M059J (cell line): ENCODE results near the gene GABRP. TPM values are rescaled to one million over a fixed set of nuclear protein-coding genes. Genes with fewer than 3 reads are reported as not detected.
A peak's percentile ranks its signal among the peaks of the same experiment; 100 is the strongest.
"Not testable (repeated sequence)": the region's sequence is repeated elsewhere in the genome, so short reads cannot be mapped to it uniquely, and the experiment has no call there.

Experiments used
- DNase-seq: peaks from one replicate; pipeline ENCODE4 v3.0.0-alpha.2; 2012; ENCODE audit warnings: low read depth
- total RNA-seq: library from RNA; depleted of rRNA; stranded (reverse); fragments of >200 nt; shearing (Covaris generic); gene quantifications from 2 replicates; pipeline ENCODE4 v1.2.3, GENCODE V29; 2014

The GABRP gene
- total RNA-seq, 1 experiment from 2014 or later: not detected

DNA sequence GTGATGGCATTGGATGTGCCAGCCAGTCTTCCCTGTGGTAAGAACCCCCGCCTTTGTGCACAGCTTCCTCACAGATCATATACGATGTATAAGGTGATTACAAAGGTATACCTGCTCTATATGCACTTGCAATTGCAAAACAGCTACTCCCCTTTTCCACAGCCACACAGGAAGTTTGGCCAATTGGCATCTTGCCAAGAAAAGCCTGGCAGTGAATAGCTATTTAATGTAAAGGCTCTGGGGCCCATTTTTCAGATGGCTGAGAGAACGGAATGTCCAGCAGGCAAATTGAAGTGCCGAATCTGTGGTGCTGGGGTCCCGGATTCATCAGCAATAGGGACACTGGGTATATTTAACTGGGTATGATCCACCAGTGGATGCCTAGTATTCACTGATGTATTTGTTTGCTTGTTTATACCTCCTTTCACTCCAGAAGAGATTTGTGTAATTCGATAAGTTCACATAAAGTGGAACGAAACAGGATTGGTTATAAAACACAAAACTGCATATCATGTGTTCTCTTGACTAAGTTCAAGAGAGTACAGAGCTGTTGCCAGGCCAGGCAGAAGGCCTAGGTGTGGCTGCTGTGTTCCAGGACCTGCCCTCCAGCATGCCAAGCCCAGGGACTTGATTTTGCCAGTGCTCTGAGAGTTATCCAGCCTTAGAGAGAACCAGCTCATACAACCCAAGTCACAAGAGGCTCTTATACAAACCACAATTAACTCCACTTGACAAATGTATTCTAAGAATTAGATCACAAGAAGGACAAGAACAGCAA lies 27.7 kb upstream of the GABRP start:
- no peak for DNase-seq

DNA sequence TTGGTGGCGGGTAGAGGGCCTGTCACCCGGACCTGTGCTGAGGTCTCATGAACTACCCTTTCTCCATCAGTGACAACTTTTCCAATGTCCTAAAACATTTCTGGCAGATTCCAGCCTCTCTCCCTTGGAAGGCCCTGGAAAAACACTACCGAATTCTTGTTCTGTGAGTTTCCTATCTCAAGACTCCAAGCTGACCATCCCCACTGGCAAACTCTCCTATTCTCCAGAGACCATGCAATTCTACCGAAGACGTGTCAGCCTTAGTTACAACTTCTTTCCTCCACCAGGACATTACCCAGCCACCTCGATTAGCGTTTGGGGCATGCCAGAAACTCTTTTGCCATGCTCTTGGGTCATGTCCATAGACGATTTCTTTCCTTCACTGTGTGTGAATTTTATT lies 26.8 kb upstream of the GABRP start:
- no peak for DNase-seq

- DNase-seq: no peak
Measured at GRCh38 chr5:170757182-170757601, 26.3 kb upstream of the GABRP start.

DNA sequence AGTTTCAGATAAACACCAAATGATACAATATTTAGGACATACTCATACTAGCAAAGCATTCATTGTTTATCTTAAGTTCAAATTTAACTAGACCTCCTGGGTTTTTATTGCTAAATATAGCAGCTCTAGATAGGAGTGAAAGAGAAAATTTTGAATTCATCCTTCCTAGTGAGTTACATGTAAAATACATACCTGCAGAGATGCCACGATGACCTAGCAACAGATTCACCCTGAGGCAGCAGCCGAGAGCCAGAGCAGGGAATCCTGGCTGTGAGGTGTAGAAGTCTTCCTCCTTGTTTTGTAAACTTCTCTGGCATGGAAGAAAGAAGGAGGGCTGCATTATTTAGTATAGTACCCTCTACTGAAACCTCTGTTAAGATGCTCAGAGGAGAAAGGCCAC lies 25.9 kb upstream of the GABRP start:
- DNase-seq: no peak

- DNase-seq: no peak
Measured at GRCh38 chr5:170758481-170758880, 25.0 kb upstream of the GABRP start.

- no peak for DNase-seq
Measured at GRCh38 chr5:170760113-170760512, 23.4 kb upstream of the GABRP start.

GRCh38 chr5:170761048-170761707 lies 22.3 kb upstream of the GABRP start:
- no peak for DNase-seq

DNA sequence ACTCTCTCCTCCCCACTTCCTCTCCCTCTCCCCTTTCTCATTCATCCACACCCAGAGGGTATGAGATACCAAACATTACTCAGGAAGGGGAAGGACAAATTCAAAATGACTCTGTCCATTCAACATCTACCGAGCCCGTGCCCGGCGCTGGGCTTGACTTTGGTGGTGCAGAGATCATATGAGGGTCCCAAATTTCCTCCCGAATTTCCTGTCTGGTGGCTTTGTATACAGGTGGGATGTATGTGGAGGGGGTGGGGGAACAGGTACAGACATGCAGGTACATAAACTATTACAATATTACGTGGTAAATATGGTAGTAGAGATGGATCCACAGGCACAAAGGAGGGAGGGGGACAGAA lies 21.8 kb upstream of the GABRP start:
- no peak for DNase-seq

GRCh38 chr5:170762298-170762697 lies 21.2 kb upstream of the GABRP start:
- not testable (repeated sequence) for DNase-seq

DNA sequence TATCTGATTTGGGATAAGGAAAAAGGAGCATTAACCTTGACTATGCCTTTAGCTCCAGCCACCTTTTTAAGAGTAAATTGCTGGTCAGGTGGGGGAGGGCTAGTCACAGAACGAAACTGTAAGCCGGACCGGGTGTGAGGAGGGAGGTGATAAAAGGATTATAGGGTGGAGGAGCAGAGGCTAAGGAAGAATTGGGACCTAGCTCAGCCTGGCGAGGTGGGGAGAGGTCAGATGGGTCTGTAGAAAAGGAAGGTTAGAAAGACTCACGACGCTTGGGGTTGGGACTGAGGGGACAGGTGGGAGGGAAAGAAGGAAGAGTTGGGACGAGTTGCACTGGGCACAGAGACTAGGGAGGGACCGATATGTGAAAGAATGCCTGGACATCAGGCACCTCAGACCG lies 17.7 kb upstream of the GABRP start:
- DNase-seq: not testable (repeated sequence)

DNA sequence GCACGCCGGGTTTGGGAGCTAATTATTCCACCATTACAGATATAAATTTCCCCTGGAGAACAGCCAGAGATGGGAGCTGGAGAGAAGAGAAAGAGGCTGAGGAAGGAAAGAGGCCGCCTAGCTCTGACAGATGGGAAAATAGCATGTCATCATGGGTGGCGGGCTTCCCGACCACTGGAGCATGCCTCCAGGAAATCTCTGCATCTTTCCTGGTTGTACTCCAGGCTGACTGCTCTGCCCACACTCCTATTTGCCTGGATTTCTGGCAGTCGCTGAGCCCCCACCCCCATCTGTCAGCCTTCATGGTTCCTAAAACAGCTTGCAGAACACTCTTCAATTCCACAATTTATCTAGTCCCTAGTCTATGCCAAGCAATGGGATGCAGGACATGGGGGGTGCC lies 14.3 kb upstream of the GABRP start:
- DNase-seq: no peak

- no peak for DNase-seq
Measured at GRCh38 chr5:170769898-170770416, 13.6 kb upstream of the GABRP start.

GRCh38 chr5:170771496-170771895 lies 12.0 kb upstream of the GABRP start:
- no peak for DNase-seq

DNA sequence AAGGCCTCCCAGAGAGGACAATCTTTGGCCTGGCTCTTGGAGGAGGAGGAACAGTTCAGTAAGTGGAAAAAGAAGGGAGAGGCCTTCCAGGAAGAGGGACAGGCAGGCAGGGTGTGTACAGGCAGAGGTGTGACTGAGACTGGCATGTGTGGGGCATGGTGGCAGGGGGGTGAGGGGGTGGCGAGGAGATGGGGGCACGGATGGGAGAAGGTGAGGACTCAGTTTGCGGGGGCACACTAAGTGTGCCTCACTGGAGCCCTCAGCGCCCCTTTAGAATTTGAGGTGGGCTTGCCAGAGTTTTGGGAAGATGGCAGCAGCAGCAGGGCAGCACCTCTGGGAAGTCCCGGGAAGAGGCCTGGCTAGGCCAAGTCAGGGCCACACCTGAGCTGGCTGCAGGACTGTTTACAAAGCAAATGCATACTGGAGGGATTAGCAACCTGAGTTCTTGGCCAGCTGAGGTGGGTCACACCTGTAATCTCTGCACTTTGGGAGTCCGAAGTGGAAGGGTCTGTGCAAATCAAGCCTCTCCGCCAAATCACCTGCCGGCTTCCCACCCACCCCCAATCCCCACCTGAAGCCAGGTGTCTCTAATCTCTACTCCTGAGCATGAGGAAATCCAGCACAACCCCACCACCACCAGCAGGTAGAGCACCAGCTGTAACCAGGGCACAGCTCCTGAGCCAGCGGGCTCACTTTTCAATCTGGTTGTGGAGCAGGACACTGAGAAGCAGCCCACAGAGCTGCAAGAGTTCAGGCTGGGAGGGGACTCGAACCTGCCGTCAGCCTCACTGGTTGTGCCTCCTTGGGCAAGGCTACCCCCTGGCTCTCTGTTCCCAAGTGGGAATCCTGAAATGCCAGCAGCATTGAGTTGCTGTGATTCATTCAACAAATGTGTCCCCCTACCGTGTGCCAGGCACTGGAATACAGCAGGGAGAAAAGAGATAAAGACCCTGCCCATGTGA lies 10.2 kb upstream of the GABRP start:
- no peak for DNase-seq

GRCh38 chr5:170774831-170775230 lies 8.7 kb upstream of the GABRP start:
- no peak for DNase-seq

DNA sequence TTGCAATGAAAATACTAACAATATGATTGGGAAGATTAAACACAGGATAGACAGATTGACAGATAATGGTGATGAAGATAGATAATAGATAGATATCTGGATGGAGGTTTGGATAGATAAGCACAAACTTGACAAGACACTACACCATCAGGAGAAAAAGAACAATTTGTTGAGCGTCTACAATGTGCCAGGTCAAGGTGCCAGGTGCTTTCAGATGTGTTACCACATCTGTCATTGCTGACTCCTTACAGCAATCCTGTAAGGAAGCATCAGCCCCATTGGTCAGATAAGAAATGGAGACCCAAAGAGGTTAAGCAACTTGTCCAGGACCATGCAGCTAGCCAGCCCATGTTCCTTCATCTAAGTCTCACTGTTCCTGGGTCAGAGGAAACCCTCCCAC lies 1.6 kb upstream of the GABRP start:
- DNase-seq: no peak

DNA sequence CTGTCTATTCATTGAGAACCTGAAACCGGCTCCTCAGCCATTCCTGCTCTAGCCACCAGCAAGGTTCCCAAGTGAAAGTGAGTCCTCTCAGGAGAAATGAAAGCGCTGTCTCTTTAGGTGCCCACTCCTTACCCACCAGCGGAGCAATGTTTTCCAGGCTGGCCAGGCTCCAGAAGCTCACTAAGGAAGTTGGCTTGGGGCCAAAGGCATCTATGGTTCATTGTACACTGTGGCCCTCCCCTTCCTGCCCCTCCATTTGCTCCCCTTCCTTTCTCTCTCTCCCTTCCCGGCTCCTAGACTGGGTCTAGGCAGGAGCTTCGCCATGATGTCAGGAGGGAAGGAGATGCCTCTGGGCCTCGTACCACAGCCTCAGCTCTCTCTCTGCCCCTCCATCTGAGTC lies 1.1 kb upstream of the GABRP start:
- DNase-seq: no peak

DNA sequence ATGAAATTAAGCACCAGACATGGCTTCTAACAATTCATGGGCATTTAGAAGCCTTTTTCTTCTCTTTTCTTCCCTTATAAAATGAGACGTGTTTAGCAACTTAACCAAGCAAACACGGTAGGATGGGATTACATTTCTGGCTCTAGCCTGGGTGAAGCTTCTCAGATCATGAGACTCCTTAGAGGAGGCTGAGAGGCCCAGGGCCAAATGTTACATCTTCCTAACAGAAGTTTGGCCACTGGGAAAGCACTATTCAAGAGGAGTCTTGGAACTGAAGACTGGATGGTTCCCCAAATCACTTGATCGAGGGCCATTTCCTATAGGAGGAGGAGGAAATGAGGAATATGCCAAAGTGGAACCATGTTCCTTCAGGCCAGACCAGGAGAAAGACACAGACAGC lies 1.9 kb downstream of the GABRP start:
- no peak for DNase-seq

- no peak for DNase-seq
Measured at GRCh38 chr5:170787216-170787615, 3.7 kb downstream of the GABRP start.

GRCh38 chr5:170788626-170789304 lies 5.2 kb downstream of the GABRP start:
- no peak for DNase-seq

DNA sequence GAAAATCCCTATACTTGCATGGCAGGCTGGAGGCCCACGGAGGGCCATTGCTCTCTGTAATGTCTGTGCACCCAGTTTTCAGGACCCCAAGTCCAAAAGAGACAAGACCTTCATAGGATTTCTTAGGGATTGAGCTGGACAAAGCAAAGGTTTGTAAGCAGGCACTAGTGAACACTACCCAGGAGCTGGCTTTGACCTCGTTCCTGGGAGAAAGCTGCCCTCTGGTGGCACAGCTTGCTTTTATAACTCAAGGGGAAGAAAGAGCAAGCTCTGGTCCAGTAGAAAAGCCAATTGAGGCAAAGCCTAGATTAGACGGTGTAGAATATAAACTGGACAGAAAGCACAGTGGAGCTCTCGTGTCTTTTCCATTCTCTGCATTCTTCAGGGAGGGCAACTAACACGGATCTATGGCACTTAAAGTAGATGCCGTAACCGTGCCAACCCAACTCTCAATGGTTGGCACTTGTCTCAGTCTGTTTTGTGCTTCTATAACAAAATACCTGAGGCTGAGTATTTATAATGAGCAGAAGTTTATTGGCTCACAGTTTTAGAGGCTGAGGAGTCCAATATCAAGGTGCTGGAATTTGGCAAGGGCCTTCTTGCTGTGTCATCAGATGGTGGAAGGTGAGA lies 7.9 kb downstream of the GABRP start:
- peak; percentile 42 for DNase-seq
